Measurements from ENCODE around the gene TOMM40. TPM values are rescaled to one million over a fixed set of nuclear protein-coding genes. Genes with fewer than 3 reads are reported as not detected.

The TOMM40 gene
- total RNA-seq, 2 experiments from 2014 or later: 80.9 to 89.7 TPM

DNA sequence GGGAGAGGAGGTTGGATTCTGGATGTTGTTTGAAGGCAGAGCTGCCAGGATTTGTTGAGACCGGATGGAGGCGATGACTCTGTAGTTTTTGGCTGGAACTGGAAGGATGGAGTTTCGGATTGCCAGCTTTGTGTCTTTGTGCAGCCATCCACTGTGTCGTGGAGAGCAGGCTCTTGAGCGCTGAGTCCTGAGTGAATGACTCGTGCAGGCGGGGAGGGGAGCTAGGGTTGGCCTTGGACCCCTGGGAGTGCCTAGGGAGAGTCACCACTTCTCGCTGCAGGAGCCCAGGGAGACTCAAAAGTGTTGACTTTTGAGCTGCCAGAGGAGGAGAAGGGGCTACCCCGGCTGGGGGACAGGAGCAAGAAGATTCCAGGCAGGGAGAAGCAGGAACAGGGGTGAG, 3.9 kb downstream of the TOMM40 start:
- H2AFZ ChIP-seq (ENCODE audit: low read length): no peak overlapping the region
- peaks cover 29% of the 10 kb centered on the region for H3K79me2 ChIP-seq (ENCODE audit: insufficient read depth, low read depth, low read length)
- no TSS peak for BruUV-seq (replicated peaks)
- TF ChIP-seq, protein P1, sequence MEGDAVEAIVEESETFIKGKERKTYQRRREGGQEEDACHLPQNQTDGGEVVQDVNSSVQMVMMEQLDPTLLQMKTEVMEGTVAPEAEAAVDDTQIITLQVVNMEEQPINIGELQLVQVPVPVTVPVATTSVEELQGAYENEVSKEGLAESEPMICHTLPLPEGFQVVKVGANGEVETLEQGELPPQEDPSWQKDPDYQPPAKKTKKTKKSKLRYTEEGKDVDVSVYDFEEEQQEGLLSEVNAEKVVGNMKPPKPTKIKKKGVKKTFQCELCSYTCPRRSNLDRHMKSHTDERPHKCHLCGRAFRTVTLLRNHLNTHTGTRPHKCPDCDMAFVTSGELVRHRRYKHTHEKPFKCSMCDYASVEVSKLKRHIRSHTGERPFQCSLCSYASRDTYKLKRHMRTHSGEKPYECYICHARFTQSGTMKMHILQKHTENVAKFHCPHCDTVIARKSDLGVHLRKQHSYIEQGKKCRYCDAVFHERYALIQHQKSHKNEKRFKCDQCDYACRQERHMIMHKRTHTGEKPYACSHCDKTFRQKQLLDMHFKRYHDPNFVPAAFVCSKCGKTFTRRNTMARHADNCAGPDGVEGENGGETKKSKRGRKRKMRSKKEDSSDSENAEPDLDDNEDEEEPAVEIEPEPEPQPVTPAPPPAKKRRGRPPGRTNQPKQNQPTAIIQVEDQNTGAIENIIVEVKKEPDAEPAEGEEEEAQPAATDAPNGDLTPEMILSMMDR (conservative IDR thresholded peaks at IDR 0.05; ENCODE audit: low read length): no peak
- TF ChIP-seq EZH2phosphoT487 (IDR thresholded peaks at IDR 0.05; ENCODE audit: borderline replicate concordance, low read depth, low read length): no peak
- H3K9me3 ChIP-seq (ENCODE audit: low read length): no peaks in the 10 kb centered on the region
- H3K27ac ChIP-seq (ENCODE audit: low read depth, low read length, poor library complexity, severe bottlenecking): no peak overlapping the region
- no peaks in the 10 kb centered on the region for H3K9me2 ChIP-seq (ENCODE audit: insufficient read depth, low read length)
- peaks cover 79% of the 10 kb centered on the region for H3K36me3 ChIP-seq (ENCODE audit: insufficient read depth, low read length)
- no peak for DNase-seq (ENCODE audit: low spot score)
- intact Hi-C loops (cut with micrococcal nuclease; ENCODE audit: unreplicated experiment): loop anchor here (5.0 kb wide), 1 partner anchor 62 kb away; the partner anchor contains the start of gene CLPTM1
- H3K4me1 ChIP-seq (ENCODE audit: insufficient read depth, low read length, poor library complexity, severe bottlenecking): peaks cover 12% of the 10 kb centered on the region
- H3K4me3 ChIP-seq (ENCODE audit: low read depth, low read length, poor library complexity, severe bottlenecking): no peak overlapping the region
- H4K20me1 ChIP-seq (ENCODE audit: insufficient read depth, low read length): peaks cover 11% of the 10 kb centered on the region
- no peak overlapping the region for H3K4me2 ChIP-seq (ENCODE audit: low read length)
- CTCF ChIA-PET (ENCODE audit: unreplicated experiment): no interaction called here
- POLR2A ChIA-PET: no interaction called here

DNA sequence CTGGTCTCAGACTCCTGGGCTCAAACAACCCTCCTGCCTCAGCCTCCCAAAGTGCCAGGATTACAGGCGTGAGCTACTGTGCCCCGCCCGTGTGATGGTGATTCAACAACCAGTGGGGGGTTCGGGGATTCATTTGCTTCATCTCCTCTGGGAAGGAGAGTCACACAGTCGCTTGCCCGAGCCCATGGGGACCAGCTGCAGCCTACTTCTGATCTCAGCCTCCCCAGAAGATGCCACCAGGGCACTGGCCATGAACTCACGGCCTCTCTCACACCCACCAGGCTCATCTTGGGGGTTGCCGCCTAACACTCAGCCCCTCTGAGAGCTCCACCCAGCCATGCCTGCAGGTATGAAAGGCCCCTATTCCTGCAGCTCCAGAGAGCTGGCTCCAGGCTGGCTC, 6.8 kb downstream of the TOMM40 start:
- TF ChIP-seq, protein P1 (conservative IDR thresholded peaks at IDR 0.05; ENCODE audit: low read length): no peak
- TF ChIP-seq EZH2phosphoT487 (IDR thresholded peaks at IDR 0.05; ENCODE audit: borderline replicate concordance, low read depth, low read length): no peak
- Histone ChIP-seq H3K4me2 (ENCODE audit: low read length) (no peak overlapping the region), H3K4me3 (ENCODE audit: low read depth, low read length, poor library complexity, severe bottlenecking) (no peak overlapping the region), H4K20me1 (ENCODE audit: insufficient read depth, low read length) (no peaks in the 10 kb centered on the region), H2AFZ (ENCODE audit: low read length) (no peak overlapping the region), H3K36me3 (ENCODE audit: insufficient read depth, low read length) (peaks cover 94% of the 10 kb centered on the region), H3K27ac (ENCODE audit: low read depth, low read length, poor library complexity, severe bottlenecking) (no peak overlapping the region), H3K4me1 (ENCODE audit: insufficient read depth, low read length, poor library complexity, severe bottlenecking) (peaks cover under 1% of the 10 kb centered on the region), H3K79me2 (ENCODE audit: insufficient read depth, low read depth, low read length) (peaks cover 12% of the 10 kb centered on the region), H3K9me2 (ENCODE audit: insufficient read depth, low read length) (no peaks in the 10 kb centered on the region), H3K9me3 (ENCODE audit: low read length) (no peaks in the 10 kb centered on the region)
- ChIA-PET POLR2A (no interaction called here), CTCF (ENCODE audit: unreplicated experiment) (no interaction called here)
- intact Hi-C loops (cut with micrococcal nuclease; ENCODE audit: unreplicated experiment): no loop called here
- DNase-seq (ENCODE audit: low spot score): no peak
- no TSS peak for BruUV-seq (replicated peaks)

DNA sequence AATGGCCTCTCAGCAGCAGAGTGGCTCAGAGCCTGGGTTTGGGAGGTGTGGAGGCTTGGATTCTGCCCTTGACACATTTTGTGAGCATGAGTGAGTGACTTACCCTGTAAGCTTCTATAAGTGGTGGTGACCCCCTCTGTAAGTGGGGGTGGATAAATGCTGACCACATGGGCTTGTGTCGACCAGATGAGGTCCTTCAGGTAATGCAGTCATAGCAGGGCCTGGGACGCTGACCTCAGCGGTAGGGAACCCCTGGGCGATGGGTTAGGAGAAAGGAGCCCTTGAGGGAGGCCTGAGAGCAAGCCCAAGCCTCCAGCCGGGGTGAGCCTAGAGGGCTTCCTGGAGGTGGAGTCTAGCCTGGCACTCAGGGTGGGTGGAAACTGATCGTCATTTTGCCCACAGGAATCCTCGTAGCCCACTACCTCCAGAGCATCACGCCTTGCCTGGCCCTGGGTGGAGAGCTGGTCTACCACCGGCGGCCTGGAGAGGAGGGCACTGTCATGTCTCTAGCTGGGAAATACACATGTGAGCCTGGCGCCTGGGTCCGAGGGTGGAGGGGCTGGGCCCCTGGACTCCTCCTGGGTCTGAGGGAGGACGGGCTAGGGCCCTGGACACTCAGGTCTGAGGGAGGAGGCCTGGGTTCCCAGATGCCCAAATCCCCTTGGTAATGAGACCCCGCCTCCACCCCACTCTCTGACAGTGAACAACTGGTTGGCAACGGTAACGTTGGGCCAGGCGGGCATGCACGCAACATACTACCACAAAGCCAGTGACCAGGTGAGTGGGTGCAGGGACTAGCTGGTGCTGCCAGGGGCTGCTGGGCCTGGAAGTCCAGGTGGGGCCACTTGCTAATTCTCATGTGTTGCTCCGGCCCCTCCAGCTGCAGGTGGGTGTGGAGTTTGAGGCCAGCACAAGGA, 9.5 kb downstream of the TOMM40 start:
- intact Hi-C loops (cut with micrococcal nuclease; ENCODE audit: unreplicated experiment): loop anchor here (5.0 kb wide), 1 partner anchor 287 kb away; no protein-coding TSS in a partner anchor
- Histone ChIP-seq H3K4me3 (ENCODE audit: low read depth, low read length, poor library complexity, severe bottlenecking) (no peak overlapping the region), H2AFZ (ENCODE audit: low read length) (no peak overlapping the region), H3K9me3 (ENCODE audit: low read length) (no peaks in the 10 kb centered on the region), H3K9me2 (ENCODE audit: insufficient read depth, low read length) (no peaks in the 10 kb centered on the region), H3K27ac (ENCODE audit: low read depth, low read length, poor library complexity, severe bottlenecking) (no peak overlapping the region), H3K4me1 (ENCODE audit: insufficient read depth, low read length, poor library complexity, severe bottlenecking) (peaks cover 7% of the 10 kb centered on the region), H3K79me2 (ENCODE audit: insufficient read depth, low read depth, low read length) (no peaks in the 10 kb centered on the region), H3K4me2 (ENCODE audit: low read length) (no peak overlapping the region), H3K36me3 (ENCODE audit: insufficient read depth, low read length) (peaks cover 87% of the 10 kb centered on the region), H4K20me1 (ENCODE audit: insufficient read depth, low read length) (no peaks in the 10 kb centered on the region)
- no peak for DNase-seq (ENCODE audit: low spot score)
- no peak for TF ChIP-seq EZH2phosphoT487 (IDR thresholded peaks at IDR 0.05; ENCODE audit: borderline replicate concordance, low read depth, low read length)
- TF ChIP-seq, protein P1 (conservative IDR thresholded peaks at IDR 0.05; ENCODE audit: low read length): no peak
- POLR2A ChIA-PET: no interaction called here
- no TSS peak for BruUV-seq (replicated peaks)
- CTCF ChIA-PET (ENCODE audit: unreplicated experiment): interaction anchor here (0.5 kb wide), 1 partner anchor 52 kb away, joined by 3 read pairs; no protein-coding TSS in a partner anchor

Measured in OCI-LY7 (cell line).